A549 (cell line): Measurements from ENCODE around the gene PTPRN2. TPM values are rescaled to one million over a fixed set of nuclear protein-coding genes. Genes with fewer than 3 reads are reported as not detected.

Experiments used
- ATAC-seq, 2 experiments: fragments of 200-7000 bp in 1 of 2; fragments of >200 bp in 1 of 2; cut with Nextera tagmentation in 1 of 2; cut with Tn5 transposase in 1 of 2; 3 replicates each; pipeline versions ENCODE4 v1.8.0 to v1.9.1; 2018 to 2020; ENCODE audit warnings: mild to moderate bottlenecking in 1 of 2, moderate library complexity in 1 of 2
- CTCF ChIA-PET: fragments of 300-600 bp; sonication (Branson Sonifier 250); formaldehyde crosslinking; extraction: SDS; loops from one replicate; lab custom pipeline; 2021; ENCODE audit warnings: antibody characterized with exemption, inconsistent platforms; lab: Yijun Ruan, JAX
- POLR2A ChIA-PET: fragments of 350-600 bp; formaldehyde crosslinking; extraction: SDS; loops from one replicate; lab custom pipeline; 2021; ENCODE audit warnings: antibody characterized with exemption, inconsistent platforms; lab: Yijun Ruan, JAX
- DNase-seq, 2 experiments: peaks; one replicate each; pipeline versions ENCODE4 v3.0.0 to v3.0.0-alpha.2; 2011 to 2016; ENCODE audit warnings: low read depth in 1 of 2, low spot score in 1 of 2
- FAIRE-seq: peaks from 2 replicates; lab custom pipeline; 2011; peaks lifted over from hg19 to GRCh38; lab: Jason Lieb, UNC
- H3K27ac ChIP-seq, 2 experiments: fragments of >200 bp; sonication (Bioruptor Twin); formaldehyde crosslinking; 3 replicates each; pipeline ENCODE4 v1.5.1; 2016 to 2017
- H3K4me1 ChIP-seq: fragments of >200 bp; sonication (Bioruptor Twin); formaldehyde crosslinking; 3 replicates; pipeline ENCODE4 v1.6.1; 2016
- H3K4me2 ChIP-seq: fragments of >200 bp; sonication (Bioruptor Twin); formaldehyde crosslinking; 3 replicates; pipeline ENCODE4 v1.6.1; 2016
- H3K4me3 ChIP-seq: fragments of >200 bp; sonication (Bioruptor Twin); formaldehyde crosslinking; 3 replicates; pipeline ENCODE4 v1.5.1; 2016
- H3K9me3 ChIP-seq: fragments of >200 bp; sonication (Bioruptor Twin); formaldehyde crosslinking; 3 replicates; pipeline ENCODE4 v1.6.1; 2016
- BCL3 ChIP-seq: fragments of >200 bp; sonication (Bioruptor Twin); formaldehyde crosslinking; IDR thresholded peaks from 3 replicates; pipeline ENCODE4 v1.6.1; 2016
- BHLHE40 ChIP-seq: IDR thresholded peaks from 2 replicates; pipeline ENCODE4 v1.6.1; 2012; ENCODE audit warnings: low read depth, low read length, inconsistent platforms
- CHD4 ChIP-seq: fragments of 200-600 bp; sonication (generic); IDR thresholded peaks from 2 replicates; pipeline ENCODE4 v1.6.1; 2016; ENCODE audit warnings: antibody characterized with exemption, mild to moderate bottlenecking, borderline replicate concordance
- EHMT2 ChIP-seq: fragments of 200-600 bp; sonication (generic); IDR thresholded peaks from 2 replicates; pipeline ENCODE4 v1.6.1; 2016; ENCODE audit warnings: antibody characterized with exemption, low read depth, mild to moderate bottlenecking, moderate library complexity
- EP300 ChIP-seq, 2 experiments: fragments of >200 bp; sonication (Bioruptor Twin); formaldehyde crosslinking; IDR thresholded peaks; 2 replicates in 1 of 2; 3 replicates in 1 of 2; pipeline ENCODE4 v1.6.1; 2016 to 2017
- HDAC2 ChIP-seq: fragments of 200-600 bp; sonication (generic); IDR thresholded peaks from 2 replicates; pipeline ENCODE4 v1.6.1; 2016
- HEYL ChIP-seq: fragments of 250-450 bp; sonication (Bioruptor Pico); IDR thresholded peaks from 2 replicates; pipeline ENCODE4 v1.8.0; 2021; ENCODE audit warnings: mild to moderate bottlenecking, moderate library complexity
- HOXA7 ChIP-seq: fragments of 250-450 bp; sonication (Bioruptor Pico); IDR thresholded peaks from 2 replicates; pipeline ENCODE4 v1.5.0; 2020; ENCODE audit warnings: mild to moderate bottlenecking, moderate library complexity
- KDM5A ChIP-seq: fragments of 200-600 bp; sonication (generic); IDR thresholded peaks from 2 replicates; pipeline ENCODE4 v1.6.1; 2016; ENCODE audit warnings: antibody characterized with exemption, mild to moderate bottlenecking
- NFE2L2 ChIP-seq: fragments of 150-350 bp; conservative IDR thresholded peaks from 2 replicates; pipeline ENCODE4 v1.6.1; 2014; ENCODE audit warnings: low read length
- PHF8 ChIP-seq: fragments of 200-600 bp; sonication (generic); IDR thresholded peaks from 2 replicates; pipeline ENCODE4 v1.6.1; 2016; ENCODE audit warnings: low read depth, mild to moderate bottlenecking, antibody characterized with exemption, moderate library complexity, borderline replicate concordance
- POLR2A ChIP-seq: IDR thresholded peaks from 2 replicates; pipeline ENCODE4 v1.6.1; 2012; ENCODE audit warnings: mild to moderate bottlenecking, low read length
- RCOR1 ChIP-seq: fragments of 150-350 bp; IDR thresholded peaks from 2 replicates; pipeline ENCODE4 v1.6.1; 2014; ENCODE audit warnings: antibody characterized with exemption, low read length, low read depth
- REST ChIP-seq: fragments of 200-600 bp; sonication (generic); IDR thresholded peaks from 2 replicates; pipeline ENCODE4 v1.6.1; 2016; ENCODE audit warnings: antibody characterized with exemption, mild to moderate bottlenecking, moderate library complexity
- ZSCAN20 ChIP-seq: fragments of 250-450 bp; sonication (Bioruptor Pico); IDR thresholded peaks from 2 replicates; pipeline ENCODE4 v1.8.0; 2022; ENCODE audit warnings: mild to moderate bottlenecking, moderate library complexity
- WGBS: methylation state at CpG from one replicate; pipeline ENCODE4 v1.1.6; 2017; ENCODE audit errors: missing lambda C conversion rate; 5-methylcytosine and 5-hydroxymethylcytosine counted together
- polyA plus RNA-seq, 4 experiments: library from polyadenylated mRNA; depleted of rRNA in 3 of 4; stranded (reverse); fragments of >200 nt; fragmentation: RNase III in 1 of 4; extraction: RNeasy Plus Mini Kit Qiagen cat#74134 plus additional on column Dnase treatment in 1 of 4; gene quantifications; 2 replicates in 3 of 4; 3 replicates in 1 of 4; pipeline ENCODE4 v1.2.3, GENCODE V29; 2011 to 2017
- TF ChIP-seq, protein P1 (sequence below): fragments of 150-350 bp; IDR thresholded peaks from 2 replicates; pipeline ENCODE4 v1.6.1; 2014; ENCODE audit warnings: low read depth, mild to moderate bottlenecking, low read length

The PTPRN2 gene
- polyA plus RNA-seq, 2 of the 4 experiments (the other 2 are of a cell fraction) = 0.41 to 1.2 TPM

GRCh38 chr7:158405324-158405723, 182.3 kb downstream of the PTPRN2 start:
- DNase-seq (no peak), ATAC-seq (no peak), FAIRE-seq (no peak)
- TF ChIP-seq NFE2L2 = no peak
- no peak for TF ChIP-seq BCL3
- no peak for TF ChIP-seq RCOR1
- TF ChIP-seq EHMT2 = no peak
- no peak for TF ChIP-seq ZSCAN20 (CRISPR knock-in tag)
- no peak for TF ChIP-seq HDAC2
- Histone ChIP-seq H3K4me3 (no peak overlapping the region), H3K4me1 (no peaks in the 10 kb centered on the region), H3K4me2 (no peak overlapping the region), H3K27ac (no peak overlapping the region), H3K9me3 (no peaks in the 10 kb centered on the region)
- ChIA-PET CTCF (no interaction called here), POLR2A (no interaction called here)
- 83% methylated on average over 8 of the region's 8 CpGs for whole genome bisulfite sequencing

- DNase-seq (no peak), FAIRE-seq (no peak), ATAC-seq (no peak)
- no peak overlapping the region for H3K4me2 ChIP-seq
- no peak overlapping the region for H3K4me3 ChIP-seq
- ChIA-PET POLR2A (no interaction called here), CTCF (no interaction called here)
- H3K4me1 ChIP-seq = no peaks in the 10 kb centered on the region
- TF ChIP-seq BHLHE40 (no peak), HOXA7 (CRISPR knock-in tag) (no peak), REST (no peak), EP300 (IDR thresholded peaks at IDR 0.05) (no peak), EHMT2 (no peak), HEYL (CRISPR knock-in tag) (no peak), NFE2L2 (no peak), CHD4 (no peak), KDM5A (no peak), PHF8 (no peak), POLR2A (no peak), BCL3 (no peak), HDAC2 (no peak)
- TF ChIP-seq, protein P1, sequence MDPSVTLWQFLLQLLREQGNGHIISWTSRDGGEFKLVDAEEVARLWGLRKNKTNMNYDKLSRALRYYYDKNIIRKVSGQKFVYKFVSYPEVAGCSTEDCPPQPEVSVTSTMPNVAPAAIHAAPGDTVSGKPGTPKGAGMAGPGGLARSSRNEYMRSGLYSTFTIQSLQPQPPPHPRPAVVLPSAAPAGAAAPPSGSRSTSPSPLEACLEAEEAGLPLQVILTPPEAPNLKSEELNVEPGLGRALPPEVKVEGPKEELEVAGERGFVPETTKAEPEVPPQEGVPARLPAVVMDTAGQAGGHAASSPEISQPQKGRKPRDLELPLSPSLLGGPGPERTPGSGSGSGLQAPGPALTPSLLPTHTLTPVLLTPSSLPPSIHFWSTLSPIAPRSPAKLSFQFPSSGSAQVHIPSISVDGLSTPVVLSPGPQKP = no peak
- WGBS = 72% methylated on average over 17 of the region's 23 CpGs
- peaks cover 3% of the 10 kb centered on the region; the same call in 1 of the 3 replicates for H3K9me3 ChIP-seq
- no peak overlapping the region for H3K27ac ChIP-seq
Measured at GRCh38 chr7:158404031-158404761, 183.4 kb downstream of the PTPRN2 start.
